ENCODE measurements around the gene SPATA18. TPM values are rescaled to one million over a fixed set of nuclear protein-coding genes. Genes with fewer than 3 reads are reported as not detected.

SPATA18 gene
- total and polyA plus RNA-seq, 9 of the 15 experiments (the other 6 are each of a cell fraction or from before 2014, with no cell fraction given): 0.09 TPM; not detected in 8

GRCh38 chr4:52059372-52059771 is 8.3 kb downstream of the SPATA18 start (continued):
- TF ChIP-seq, protein P1, sequence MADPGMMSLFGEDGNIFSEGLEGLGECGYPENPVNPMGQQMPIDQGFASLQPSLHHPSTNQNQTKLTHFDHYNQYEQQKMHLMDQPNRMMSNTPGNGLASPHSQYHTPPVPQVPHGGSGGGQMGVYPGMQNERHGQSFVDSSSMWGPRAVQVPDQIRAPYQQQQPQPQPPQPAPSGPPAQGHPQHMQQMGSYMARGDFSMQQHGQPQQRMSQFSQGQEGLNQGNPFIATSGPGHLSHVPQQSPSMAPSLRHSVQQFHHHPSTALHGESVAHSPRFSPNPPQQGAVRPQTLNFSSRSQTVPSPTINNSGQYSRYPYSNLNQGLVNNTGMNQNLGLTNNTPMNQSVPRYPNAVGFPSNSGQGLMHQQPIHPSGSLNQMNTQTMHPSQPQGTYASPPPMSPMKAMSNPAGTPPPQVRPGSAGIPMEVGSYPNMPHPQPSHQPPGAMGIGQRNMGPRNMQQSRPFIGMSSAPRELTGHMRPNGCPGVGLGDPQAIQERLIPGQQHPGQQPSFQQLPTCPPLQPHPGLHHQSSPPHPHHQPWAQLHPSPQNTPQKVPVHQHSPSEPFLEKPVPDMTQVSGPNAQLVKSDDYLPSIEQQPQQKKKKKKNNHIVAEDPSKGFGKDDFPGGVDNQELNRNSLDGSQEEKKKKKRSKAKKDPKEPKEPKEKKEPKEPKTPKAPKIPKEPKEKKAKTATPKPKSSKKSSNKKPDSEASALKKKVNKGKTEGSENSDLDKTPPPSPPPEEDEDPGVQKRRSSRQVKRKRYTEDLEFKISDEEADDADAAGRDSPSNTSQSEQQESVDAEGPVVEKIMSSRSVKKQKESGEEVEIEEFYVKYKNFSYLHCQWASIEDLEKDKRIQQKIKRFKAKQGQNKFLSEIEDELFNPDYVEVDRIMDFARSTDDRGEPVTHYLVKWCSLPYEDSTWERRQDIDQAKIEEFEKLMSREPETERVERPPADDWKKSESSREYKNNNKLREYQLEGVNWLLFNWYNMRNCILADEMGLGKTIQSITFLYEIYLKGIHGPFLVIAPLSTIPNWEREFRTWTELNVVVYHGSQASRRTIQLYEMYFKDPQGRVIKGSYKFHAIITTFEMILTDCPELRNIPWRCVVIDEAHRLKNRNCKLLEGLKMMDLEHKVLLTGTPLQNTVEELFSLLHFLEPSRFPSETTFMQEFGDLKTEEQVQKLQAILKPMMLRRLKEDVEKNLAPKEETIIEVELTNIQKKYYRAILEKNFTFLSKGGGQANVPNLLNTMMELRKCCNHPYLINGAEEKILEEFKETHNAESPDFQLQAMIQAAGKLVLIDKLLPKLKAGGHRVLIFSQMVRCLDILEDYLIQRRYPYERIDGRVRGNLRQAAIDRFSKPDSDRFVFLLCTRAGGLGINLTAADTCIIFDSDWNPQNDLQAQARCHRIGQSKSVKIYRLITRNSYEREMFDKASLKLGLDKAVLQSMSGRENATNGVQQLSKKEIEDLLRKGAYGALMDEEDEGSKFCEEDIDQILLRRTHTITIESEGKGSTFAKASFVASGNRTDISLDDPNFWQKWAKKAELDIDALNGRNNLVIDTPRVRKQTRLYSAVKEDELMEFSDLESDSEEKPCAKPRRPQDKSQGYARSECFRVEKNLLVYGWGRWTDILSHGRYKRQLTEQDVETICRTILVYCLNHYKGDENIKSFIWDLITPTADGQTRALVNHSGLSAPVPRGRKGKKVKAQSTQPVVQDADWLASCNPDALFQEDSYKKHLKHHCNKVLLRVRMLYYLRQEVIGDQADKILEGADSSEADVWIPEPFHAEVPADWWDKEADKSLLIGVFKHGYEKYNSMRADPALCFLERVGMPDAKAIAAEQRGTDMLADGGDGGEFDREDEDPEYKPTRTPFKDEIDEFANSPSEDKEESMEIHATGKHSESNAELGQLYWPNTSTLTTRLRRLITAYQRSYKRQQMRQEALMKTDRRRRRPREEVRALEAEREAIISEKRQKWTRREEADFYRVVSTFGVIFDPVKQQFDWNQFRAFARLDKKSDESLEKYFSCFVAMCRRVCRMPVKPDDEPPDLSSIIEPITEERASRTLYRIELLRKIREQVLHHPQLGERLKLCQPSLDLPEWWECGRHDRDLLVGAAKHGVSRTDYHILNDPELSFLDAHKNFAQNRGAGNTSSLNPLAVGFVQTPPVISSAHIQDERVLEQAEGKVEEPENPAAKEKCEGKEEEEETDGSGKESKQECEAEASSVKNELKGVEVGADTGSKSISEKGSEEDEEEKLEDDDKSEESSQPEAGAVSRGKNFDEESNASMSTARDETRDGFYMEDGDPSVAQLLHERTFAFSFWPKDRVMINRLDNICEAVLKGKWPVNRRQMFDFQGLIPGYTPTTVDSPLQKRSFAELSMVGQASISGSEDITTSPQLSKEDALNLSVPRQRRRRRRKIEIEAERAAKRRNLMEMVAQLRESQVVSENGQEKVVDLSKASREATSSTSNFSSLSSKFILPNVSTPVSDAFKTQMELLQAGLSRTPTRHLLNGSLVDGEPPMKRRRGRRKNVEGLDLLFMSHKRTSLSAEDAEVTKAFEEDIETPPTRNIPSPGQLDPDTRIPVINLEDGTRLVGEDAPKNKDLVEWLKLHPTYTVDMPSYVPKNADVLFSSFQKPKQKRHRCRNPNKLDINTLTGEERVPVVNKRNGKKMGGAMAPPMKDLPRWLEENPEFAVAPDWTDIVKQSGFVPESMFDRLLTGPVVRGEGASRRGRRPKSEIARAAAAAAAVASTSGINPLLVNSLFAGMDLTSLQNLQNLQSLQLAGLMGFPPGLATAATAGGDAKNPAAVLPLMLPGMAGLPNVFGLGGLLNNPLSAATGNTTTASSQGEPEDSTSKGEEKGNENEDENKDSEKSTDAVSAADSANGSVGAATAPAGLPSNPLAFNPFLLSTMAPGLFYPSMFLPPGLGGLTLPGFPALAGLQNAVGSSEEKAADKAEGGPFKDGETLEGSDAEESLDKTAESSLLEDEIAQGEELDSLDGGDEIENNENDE (IDR thresholded peaks at IDR 0.05; ENCODE audit: low read depth, low read length): no peak
- no peak for TF ChIP-seq DMBX1 (CRISPR knock-in tag; IDR thresholded peaks at IDR 0.05; ENCODE audit: borderline replicate concordance)
- TF ChIP-seq RBM17 (IDR thresholded peaks at IDR 0.05; ENCODE audit: borderline replicate concordance, low read depth, low read length): no peak

All from K562 (cell line).